ENCODE data around the gene ZNF12.

Gene ZNF12

GRCh38 chr7:6656413-6656812 is 50.3 kb downstream of the ZNF12 start:
- Histone ChIP-seq H3K36me3 (replicated peaks) (peaks cover 35% of the 10 kb centered on the region), H3K4me3 (ENCODE audit: low read depth, low read length) (no peak overlapping the region), H3K27me3 (replicated peaks) (no peaks in the 10 kb centered on the region), H3K27ac (no peak overlapping the region)
- DNase-seq, result no peak
- in situ Hi-C loops (cut with HindIII; ENCODE audit: low pct_ligation_motif_present, low sequenced_read_pairs), result no loop called here
- no peak for TF ChIP-seq CTCF (IDR thresholded peaks at IDR 0.05; ENCODE audit: low read depth, low read length, missing control alignments)

DNA sequence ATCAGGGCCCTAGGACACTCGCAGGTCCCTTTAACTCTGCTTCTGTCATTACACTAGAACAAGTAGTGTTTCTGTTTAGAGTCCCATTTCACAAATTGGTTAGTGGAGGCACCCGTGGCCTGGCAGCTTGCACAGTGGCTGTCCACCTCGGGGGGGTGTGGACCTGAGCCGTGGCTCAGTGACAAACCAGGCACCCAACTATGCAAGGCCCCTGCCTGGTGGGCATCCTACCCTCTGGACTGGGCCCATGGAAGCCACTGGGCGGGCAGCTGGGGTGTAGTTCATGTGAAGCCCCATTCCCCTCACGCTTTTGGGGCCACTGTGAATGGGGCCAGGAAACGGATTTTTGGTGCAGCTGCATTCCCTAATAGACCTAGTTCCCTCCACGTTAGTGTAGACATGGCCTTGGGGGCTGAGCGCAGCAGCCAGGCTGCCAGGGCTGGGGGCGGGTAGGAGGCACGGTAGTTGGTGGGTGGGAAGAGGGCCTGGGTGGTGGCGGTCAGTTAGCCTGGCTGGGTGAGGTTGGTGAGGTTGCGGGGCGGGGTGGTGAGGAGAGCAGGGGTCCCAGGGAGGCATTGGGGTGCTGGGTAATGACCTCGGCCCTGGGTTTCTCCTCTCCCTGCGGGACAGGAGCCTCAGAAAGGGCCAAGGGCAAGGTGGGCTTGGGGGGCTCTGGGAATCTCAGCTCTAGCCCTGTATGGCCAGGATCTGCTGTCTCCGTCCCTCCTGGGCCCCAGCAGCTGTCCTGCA is 50.9 kb downstream of the ZNF12 start:
- Histone ChIP-seq H3K27ac (no peak overlapping the region), H3K4me3 (ENCODE audit: low read depth, low read length) (no peak overlapping the region), H3K36me3 (replicated peaks) (peaks cover 38% of the 10 kb centered on the region), H3K27me3 (replicated peaks) (no peaks in the 10 kb centered on the region)
- no peak for TF ChIP-seq CTCF (IDR thresholded peaks at IDR 0.05; ENCODE audit: low read depth, low read length, missing control alignments)
- in situ Hi-C loops (cut with HindIII; ENCODE audit: low pct_ligation_motif_present, low sequenced_read_pairs), result no loop called here
- DNase-seq, result no peak

DNA sequence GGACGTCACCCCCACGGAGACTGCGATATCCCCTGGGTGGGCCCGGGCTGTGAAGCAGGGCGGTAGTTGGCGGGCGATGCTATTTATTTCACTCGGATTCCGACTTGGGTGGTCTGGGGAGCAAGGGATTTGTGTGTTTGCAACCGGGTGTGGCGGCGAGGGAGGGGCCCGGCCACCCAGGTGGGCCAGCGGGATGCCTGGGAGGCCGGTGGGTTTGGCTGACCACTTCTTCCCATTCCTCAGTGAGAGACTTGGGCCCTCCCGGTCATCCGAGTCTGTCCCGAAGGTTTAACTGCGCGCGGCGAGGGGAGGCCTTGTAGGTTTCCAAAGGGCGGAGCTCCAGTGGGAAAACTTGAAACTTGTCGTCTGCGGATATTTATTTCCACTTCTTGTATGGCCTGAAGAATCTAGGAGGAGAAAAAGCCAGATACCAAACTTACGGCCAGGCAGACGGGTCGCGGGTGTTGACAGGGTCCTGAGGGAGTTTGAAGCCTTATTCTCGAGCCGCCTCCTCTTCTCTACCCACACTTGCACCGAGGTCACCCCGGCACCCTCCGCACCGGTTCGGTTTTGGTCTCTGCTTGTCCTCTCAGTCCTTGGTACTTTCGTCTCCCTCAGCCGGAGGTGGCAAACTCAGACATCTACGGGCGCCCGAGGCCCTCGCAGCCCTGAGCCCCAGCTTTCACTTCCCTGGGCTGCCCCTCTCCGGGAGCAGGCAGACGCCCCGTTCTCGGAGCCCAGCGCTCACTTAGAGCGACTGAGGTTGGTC is 51.7 kb downstream of the ZNF12 start:
- no peak overlapping the region for H3K27ac ChIP-seq
- DNase-seq, result no peak
- in situ Hi-C loops (cut with HindIII; ENCODE audit: low pct_ligation_motif_present, low sequenced_read_pairs), result no loop called here
- H3K27me3 ChIP-seq (replicated peaks), result no peaks in the 10 kb centered on the region
- TF ChIP-seq CTCF (IDR thresholded peaks at IDR 0.05; ENCODE audit: low read depth, low read length, missing control alignments), result no peak
- peaks cover 40% of the 10 kb centered on the region for H3K36me3 ChIP-seq (replicated peaks)
- H3K4me3 ChIP-seq (ENCODE audit: low read depth, low read length), result no peak overlapping the region

- in situ Hi-C loops (cut with HindIII; ENCODE audit: low pct_ligation_motif_present, low sequenced_read_pairs), result no loop called here
- H3K4me3 ChIP-seq (ENCODE audit: low read depth, low read length), result no peak overlapping the region
- TF ChIP-seq CTCF (IDR thresholded peaks at IDR 0.05; ENCODE audit: low read depth, low read length, missing control alignments), result no peak
- H3K36me3 ChIP-seq (replicated peaks), result peaks cover 40% of the 10 kb centered on the region
- H3K27me3 ChIP-seq (replicated peaks), result no peaks in the 10 kb centered on the region
- H3K27ac ChIP-seq, result no peak overlapping the region
- no peak for DNase-seq
Observed at GRCh38 chr7:6654113-6654841, 52.5 kb downstream of the ZNF12 start.

DNA sequence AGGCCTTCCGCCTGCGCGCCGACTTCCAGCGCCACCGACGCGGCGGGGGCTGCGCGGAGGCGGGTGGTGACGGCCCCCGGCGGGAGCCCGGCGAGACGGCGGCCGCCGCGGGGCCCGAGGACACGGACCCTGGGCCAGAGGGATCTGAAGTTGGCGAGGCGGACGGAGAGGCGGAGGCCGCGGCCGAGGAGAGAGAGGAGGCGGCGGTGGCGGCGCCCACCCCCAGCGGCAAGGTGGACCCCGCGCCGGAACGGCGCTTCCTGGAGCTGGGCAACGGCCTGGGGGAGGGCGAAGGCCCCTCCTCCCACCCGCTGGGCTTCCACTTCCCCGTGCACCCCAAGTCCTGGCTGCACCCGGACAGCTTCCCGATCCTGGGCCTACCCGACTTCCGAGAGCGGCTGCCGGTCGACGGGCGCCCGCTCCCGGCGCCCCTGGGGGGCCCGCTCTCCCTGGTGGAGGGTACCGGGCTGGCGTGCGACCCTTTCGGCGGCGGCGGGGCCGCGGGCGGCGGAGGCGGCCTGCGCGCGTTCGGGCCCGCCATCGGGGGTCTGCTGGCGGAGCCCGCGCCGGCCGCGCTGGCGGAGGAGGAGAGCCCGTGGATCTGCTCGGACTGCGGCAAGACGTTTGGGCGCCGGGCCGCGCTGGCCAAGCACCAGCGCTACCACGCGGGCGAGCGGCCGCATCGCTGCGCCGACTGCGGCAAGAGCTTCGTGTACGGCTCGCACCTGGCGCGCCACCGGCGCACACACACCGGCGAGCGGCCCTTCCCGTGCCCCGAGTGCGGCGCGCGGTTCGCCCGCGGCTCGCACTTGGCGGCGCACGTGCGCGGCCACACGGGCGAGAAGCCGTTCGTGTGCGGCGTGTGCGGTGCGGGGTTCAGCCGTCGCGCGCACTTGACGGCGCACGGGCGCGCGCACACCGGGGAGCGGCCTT is 53.4 kb downstream of the ZNF12 start:
- Histone ChIP-seq H3K27me3 (replicated peaks) (no peaks in the 10 kb centered on the region), H3K36me3 (replicated peaks) (peaks cover 49% of the 10 kb centered on the region), H3K27ac (no peak overlapping the region), H3K4me3 (ENCODE audit: low read depth, low read length) (no peak overlapping the region)
- TF ChIP-seq CTCF (IDR thresholded peaks at IDR 0.05; ENCODE audit: low read depth, low read length, missing control alignments), result no peak
- no peak for DNase-seq
- in situ Hi-C loops (cut with HindIII; ENCODE audit: low pct_ligation_motif_present, low sequenced_read_pairs), result no loop called here

Data from brain microvascular endothelial cell (primary cell).